Astrocyte (in vitro differentiated cells and primary cell): ENCODE results near the gene HSPB2.

Experiments used
- EZH2 ChIP-seq: IDR thresholded peaks from 2 replicates; pipeline ENCODE4 v1.6.1; 2012; ENCODE audit warnings: mild to moderate bottlenecking, low read length, inconsistent platforms; ENCODE audit not compliant: insufficient read depth
- TF ChIP-seq, protein P1 (sequence below): IDR thresholded peaks from 2 replicates; pipeline ENCODE4 v1.5.1; 2011; ENCODE audit warnings: low read depth, mild to moderate bottlenecking, inconsistent platforms, low read length, moderate library complexity; ENCODE audit not compliant: insufficient read depth

DNA sequence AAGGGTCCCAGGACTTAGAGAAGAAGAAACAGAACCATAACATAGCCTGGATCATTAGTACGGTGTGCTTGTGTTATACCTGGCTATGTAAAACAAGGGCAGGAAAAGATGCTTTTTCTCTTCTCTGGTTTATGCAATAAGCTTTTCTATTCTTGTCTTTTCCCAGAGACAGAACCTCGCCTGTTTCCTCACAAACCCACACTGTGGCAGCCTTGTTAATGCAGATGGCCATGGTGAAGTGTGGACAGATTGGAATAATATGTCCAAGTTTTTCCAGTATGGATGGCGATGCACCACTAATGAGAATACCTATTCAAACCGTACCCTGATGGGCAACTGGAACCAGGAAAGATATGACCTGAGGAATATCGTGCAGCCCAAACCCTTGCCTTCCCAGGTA lies 30.3 kb upstream of the HSPB2 start:
- TF ChIP-seq, protein P1, sequence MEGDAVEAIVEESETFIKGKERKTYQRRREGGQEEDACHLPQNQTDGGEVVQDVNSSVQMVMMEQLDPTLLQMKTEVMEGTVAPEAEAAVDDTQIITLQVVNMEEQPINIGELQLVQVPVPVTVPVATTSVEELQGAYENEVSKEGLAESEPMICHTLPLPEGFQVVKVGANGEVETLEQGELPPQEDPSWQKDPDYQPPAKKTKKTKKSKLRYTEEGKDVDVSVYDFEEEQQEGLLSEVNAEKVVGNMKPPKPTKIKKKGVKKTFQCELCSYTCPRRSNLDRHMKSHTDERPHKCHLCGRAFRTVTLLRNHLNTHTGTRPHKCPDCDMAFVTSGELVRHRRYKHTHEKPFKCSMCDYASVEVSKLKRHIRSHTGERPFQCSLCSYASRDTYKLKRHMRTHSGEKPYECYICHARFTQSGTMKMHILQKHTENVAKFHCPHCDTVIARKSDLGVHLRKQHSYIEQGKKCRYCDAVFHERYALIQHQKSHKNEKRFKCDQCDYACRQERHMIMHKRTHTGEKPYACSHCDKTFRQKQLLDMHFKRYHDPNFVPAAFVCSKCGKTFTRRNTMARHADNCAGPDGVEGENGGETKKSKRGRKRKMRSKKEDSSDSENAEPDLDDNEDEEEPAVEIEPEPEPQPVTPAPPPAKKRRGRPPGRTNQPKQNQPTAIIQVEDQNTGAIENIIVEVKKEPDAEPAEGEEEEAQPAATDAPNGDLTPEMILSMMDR, result no peak
- TF ChIP-seq EZH2, result no peak
